Ammon's horn (tissue), 1 donor: Measurements from ENCODE around the gene TMEM254.
A peak's percentile ranks its signal among the peaks of the same experiment; 100 is the strongest.
"Not testable (repeated sequence)": the region's sequence is repeated elsewhere in the genome, so short reads cannot be mapped to it uniquely, and the experiment has no call there.

Experiments used
- DNase-seq: peaks from one replicate; pipeline ENCODE4 v3.0.0-alpha.2; 2016; ENCODE audit warnings: low spot score

Gene TMEM254, protein sequence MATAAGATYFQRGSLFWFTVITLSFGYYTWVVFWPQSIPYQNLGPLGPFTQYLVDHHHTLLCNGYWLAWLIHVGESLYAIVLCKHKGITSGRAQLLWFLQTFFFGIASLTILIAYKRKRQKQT

GRCh38 chr10:80078448-80079311 is at the start of gene TMEM254:
TSS of gene TMEM254 (plus strand) at chr10:80078665. CDS start at chr10:80078700, 35 bp downstream.
- peak; percentile 87 for DNase-seq

DNA sequence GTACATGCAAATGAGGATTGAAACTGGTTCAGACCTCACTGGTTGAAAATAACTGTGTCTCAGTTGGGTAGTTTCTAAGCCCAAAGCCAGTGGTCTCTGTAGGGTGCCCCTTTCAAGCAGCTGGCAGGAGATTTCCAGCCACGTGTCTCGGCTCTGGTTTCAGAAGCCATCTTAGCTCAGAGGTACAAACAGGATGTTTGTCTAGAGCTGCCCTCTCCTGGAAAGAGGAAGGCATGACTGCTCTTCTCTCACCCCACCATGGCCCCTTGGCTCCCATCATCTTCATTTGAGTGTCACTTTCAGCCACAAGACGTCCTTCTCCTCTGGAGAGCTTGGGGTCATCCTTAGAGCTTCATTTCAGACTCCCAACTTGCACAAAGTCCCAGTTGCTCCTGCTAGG is 49.3 kb upstream of the TMEM254 start:
- DNase-seq, result not testable (repeated sequence)

GRCh38 chr10:80029865-80030264 is 48.6 kb upstream of the TMEM254 start:
- not testable (repeated sequence) for DNase-seq

DNA sequence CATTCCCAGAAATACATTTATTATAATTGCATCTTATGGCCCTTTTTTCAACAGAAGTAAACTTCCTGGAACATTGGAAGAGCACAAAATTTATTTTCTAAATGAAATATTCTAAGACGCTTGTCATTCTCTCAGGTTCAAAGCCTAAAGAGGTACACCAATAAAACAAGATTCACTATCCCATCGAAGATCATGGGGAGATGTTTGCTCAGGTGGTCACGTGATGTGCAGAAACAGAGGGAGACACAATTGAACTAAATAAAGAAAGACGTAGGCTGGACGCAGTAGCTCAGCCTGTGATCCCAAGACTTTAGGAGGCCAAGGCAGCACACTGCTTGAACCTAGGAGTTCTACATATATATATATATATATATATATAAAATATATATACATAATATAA is 46.0 kb upstream of the TMEM254 start:
- no peak for DNase-seq

DNA sequence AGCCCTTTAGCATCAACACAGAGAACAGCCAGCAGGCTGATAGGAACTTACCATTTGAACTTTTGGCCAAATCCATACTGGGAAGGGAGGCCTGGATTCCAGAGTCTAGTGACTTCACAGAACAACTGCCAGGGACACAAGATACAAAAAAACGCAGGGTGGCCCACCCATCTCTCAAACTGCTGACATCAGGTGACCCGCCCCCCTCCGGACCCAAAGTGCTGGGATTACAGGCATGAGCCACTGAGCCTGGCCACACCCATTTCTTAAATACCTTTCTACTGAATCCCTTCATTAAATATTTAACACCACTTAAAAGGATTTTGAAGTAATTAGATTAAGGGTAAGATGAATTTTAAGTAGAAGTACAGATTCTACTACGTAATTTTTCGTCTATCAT is 43.7 kb upstream of the TMEM254 start:
- not testable (repeated sequence) for DNase-seq

GRCh38 chr10:80035430-80035829 is 43.0 kb upstream of the TMEM254 start:
- DNase-seq, result not testable (repeated sequence)

DNA sequence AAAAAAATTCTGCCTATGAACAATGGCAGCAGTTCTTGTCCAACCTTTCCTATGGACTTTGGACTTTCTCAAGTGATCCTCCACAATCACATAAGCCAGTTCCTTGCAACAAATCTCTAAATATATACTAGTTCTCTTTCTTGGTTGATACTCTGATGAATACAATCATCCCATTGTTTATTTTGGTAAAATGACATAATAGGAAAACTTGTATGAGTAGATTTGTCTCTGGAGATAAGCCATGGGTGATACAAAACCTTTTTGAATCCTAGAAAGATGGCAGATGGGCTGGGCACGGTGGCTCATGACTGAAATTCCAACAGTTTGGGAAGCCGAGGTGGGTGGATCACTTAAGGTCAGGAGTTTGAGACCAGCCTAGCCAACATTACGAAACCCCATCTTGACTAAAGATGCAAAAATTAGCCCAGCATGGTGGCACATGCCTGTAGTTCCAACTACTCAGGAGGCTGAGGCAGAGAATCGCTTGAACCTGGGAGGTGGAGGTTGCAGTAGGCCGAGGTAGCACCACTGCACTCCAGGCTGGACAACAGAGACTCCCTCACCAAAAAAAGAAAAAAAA is 41.5 kb upstream of the TMEM254 start:
- not testable (repeated sequence) for DNase-seq

DNA sequence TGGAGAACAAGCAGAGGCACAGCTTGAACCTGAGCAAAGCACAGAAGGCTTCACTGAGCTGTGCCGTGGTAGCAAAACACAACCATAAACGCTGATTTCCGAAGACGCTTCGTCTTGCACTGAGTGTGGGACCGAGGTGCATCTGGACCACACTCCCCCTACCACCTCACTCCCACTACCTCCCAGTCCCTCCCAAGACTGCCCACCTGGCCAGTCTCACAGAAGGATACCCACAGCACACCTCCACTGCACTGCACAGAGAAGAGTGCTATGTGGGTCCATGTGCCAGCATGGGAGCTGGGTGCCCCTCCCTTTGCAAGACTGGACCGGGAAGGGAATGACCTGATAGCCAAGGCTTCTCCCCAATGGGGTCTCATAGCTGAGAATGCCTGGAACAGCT is 40.2 kb upstream of the TMEM254 start:
- DNase-seq, result not testable (repeated sequence)

DNA sequence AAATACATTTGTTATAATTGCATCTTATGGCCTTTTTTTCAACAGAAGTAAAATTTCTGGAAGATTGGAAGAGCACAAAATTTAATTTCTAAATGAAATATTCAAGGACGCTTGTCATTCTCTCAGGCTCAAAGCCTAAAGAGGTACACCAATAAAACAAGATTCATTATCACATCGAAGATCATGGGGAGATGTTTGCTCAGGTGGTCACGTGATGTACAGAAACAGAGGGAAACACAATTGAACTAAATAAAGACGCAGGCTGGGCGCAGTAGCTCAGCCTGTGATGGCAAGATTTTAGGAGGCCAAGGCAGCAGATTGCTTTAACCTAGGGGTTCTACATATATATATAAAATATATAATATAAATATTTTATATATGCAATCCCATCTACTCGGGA is 37.3 kb upstream of the TMEM254 start:
- no peak for DNase-seq

DNA sequence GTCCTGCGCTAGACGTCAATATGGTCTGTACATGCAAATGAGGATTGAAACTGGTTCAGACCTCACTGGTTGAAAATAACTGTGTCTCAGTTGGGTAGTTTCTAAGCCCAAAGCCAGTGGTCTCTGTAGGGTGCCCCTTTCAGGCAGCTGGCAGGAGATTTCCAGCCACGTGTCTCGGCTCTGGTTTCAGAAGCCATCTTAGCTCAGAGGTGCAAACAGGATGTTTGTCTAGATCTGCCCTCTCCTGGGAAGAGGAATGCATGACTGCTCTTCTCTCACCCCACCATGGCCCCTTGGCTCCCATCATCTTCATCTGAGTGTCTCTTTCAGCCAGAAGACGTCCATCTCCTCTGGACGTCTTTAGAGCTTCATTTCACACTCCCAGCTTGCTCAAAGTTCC is 33.5 kb upstream of the TMEM254 start:
- DNase-seq, result not testable (repeated sequence)

DNA sequence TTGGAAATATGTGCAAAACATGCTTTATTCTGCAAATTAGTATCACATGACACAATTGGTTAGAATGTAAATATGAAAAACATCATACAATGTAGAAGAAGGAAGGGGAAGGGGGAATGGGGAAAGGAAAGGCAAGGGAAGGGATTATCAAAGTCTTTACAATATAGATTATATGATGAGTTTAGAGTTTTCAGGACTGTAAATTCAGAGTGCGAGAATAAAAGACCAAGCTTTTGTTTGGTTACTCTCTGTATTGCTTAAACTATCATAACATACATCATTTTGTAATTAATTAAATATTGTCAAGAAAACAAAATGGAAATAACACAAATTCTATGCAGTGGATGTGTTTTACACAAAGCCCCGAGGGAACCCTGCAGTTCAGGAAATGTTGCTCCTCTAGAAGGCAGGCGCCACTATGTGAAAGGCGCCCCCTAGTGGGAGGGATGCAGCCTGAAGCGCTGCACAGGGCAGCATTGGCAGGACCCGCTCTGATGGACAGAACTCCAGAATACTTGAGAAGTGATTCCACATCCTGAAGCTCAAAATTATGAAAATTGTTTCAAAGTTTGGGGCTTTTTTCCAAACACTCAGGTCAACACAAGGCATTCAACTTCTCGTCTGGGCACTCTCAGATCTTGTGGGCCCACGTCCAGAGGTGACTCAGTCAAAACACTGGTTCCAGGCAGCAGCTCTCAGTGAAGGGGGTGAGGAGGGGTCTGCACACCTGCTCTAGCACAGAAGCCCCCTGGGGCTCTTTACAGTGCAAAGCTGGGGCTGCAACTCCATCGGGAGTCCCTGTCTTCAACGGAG is 31.6 kb upstream of the TMEM254 start:
- DNase-seq, result peak; percentile 76

- DNase-seq, result no peak
These were observed 27.7 kb upstream of the TMEM254 start for GRCh38 chr10:80050752-80051151.

DNA sequence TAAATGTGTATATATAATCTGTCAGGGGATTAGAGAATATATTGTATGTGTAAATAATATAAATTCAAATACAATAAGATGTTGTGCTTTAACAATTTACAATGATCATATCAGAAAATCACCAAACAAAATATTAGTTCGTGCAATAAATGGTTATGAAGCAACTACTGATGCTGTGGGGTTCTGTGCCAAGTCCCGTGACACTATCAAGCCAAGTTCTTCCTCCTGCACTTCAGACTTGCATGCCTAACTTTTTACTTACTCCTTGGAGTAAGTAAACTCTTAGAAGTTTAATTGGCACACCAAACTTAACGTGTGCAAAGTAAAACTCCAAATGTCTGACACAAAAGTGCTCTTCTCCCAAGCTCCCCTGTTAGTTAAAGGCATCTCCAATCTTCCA is 26.5 kb upstream of the TMEM254 start:
- DNase-seq, result no peak

- no peak for DNase-seq
These were observed 22.7 kb upstream of the TMEM254 start for GRCh38 chr10:80055760-80056159.

DNA sequence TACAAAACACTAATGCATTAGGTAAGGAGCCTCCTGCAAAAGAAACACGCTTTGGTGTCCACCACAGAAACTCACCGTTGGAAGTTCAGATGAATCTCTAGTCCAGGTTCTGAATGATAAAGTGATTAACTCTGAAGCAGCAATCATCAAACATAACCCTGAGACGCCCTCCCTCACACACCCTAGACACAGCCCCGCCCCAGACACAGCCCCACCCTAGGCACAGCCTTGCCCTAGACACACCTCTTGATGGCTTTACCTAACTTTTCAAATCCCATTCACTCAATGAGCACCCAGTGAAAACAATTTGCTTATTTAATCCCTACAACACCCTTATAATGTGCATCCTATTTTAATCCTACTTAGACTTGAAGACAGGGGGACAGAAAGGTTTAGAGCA is 21.3 kb upstream of the TMEM254 start:
- no peak for DNase-seq

DNA sequence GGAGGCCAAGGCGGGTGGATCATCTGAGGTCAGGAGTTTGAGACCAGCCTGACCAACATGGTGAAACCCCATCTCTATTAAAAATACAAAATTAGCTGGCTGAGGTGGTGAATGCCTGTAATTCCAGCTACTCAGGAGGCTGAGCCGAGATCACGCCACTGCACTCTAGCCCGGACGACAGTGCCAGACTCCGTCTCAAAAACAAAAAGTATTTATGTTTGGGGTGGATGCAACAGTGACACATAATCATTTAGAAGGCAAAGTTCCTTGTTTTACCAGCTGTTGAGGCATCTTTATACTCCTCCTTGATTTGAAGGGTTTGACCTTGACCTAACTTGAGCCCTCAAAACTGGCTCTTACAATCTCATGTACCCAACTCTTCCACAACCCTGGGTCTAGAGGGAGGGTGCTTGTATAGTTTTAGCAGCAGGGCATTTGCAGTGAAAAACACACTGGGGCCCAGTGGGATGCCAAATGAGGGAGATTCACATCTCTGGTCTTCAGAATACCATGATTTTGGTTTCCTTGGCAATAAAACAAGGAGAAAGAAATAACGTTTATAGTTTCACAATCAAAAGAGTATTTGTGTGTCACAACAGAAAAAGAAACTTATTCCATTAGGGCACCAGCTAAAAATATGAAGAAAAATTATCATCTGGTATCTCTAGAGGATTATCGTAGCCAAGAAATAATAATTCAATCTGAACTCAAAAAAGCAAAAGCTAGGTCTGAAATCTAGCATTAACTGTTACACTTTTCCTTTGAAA is 14.2 kb upstream of the TMEM254 start:
- no peak for DNase-seq

DNA sequence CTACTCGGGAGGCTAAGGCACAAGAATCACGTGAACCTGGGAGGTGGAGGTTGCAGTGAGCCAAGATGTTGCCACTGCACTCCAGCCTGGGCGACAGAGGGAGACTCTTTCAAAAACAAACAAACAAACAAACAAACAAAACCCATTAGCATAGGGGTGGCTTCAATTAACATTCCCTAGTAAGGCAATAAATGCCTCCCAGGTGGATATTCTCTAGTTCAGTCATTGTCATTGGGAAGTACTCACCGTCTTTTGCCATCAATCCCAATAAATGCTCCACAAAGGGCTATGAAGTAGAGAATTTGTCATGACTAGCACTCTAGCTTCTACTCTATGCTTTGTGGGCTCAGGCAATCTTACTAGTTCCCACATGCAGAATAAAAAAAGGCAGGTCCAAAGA is 11.7 kb upstream of the TMEM254 start:
- DNase-seq, result no peak

- not testable (repeated sequence) for DNase-seq
These were observed 10.6 kb upstream of the TMEM254 start for GRCh38 chr10:80067821-80068220.

GRCh38 chr10:80068270-80068669 is 10.2 kb upstream of the TMEM254 start:
- DNase-seq, result no peak

DNA sequence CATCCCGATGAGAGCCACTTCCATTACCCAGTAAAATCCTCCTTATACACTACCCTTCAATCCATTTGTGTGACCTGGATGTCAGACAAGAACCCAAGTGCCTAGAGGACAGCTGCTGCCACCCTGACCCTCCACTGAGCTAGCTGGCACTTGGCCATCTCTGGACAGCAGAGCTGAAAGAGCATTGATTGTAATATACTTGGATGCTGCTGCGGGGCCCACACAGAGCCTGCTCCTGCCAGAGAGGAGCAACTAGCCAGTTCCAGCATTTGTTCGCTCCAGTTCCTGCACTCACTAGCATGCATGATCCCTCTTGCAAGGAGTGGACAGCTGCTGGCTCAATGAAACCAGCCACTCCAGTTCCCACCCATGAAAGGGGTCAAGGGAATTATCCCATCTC is 8.4 kb upstream of the TMEM254 start:
- peak; percentile 95 for DNase-seq

GRCh38 chr10:80072584-80072983 is 5.9 kb upstream of the TMEM254 start:
- DNase-seq, result no peak

DNA sequence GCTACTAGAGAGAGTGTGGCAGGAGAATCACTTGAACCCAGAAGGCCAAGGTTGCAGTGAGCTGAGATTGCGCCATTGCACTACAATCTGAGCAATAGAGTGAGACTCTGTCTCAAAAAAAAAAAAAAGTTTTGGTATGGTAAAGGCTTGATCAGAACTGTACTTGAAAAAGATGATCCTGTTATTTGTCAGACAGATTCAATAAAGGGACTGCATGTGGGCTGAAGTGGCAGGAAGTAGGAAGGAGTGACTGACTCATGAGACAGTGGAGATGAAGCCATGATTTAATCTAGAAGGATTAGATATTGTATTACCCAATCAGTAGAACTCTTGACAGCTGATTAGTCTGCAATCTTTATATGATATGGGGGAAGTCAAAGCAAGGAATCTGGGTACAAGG is 2.7 kb upstream of the TMEM254 start:
- DNase-seq, result no peak
